GM18873 (cell line): ENCODE results near the gene GABRP.

Source experiments
- ATAC-seq: cut with Tn5 transposase; IDR thresholded peaks from one replicate; pipeline ENCODE4 v1.9.1; 2021; ENCODE audit warnings: mild to moderate bottlenecking, moderate library complexity, moderate number of reproducible peaks; ENCODE audit not compliant: unreplicated experiment, low FRiP score

GABRP gene

GRCh38 chr5:170854566-170854965, 71.0 kb downstream of the GABRP start:
- no peak for ATAC-seq

- ATAC-seq, result no peak
Observed at GRCh38 chr5:170857066-170857465, 73.5 kb downstream of the GABRP start.

- ATAC-seq, result no peak
Observed at GRCh38 chr5:170860415-170860814, 76.9 kb downstream of the GABRP start.

- no peak for ATAC-seq
Observed at GRCh38 chr5:170860818-170861666, 77.5 kb downstream of the GABRP start.

- no peak for ATAC-seq
Observed at GRCh38 chr5:170861667-170861916, 78.1 kb downstream of the GABRP start.

GRCh38 chr5:170861917-170862766, 78.6 kb downstream of the GABRP start, which contains the start of gene RANBP17:
RANBP17 (plus strand) TSS chr5:170862018.
- no peak for ATAC-seq

- ATAC-seq, result no peak
Observed at GRCh38 chr5:170863646-170864045, 80.1 kb downstream of the GABRP start.
